A673 (cell line): ENCODE measurements around the gene TCEAL7. TPM values are rescaled to one million over a fixed set of nuclear protein-coding genes. Genes with fewer than 3 reads are reported as not detected.

Source experiments
- BruUV-seq: library from RNA; stranded (reverse); fragments of 400-500 nt; replicated peaks from 2 replicates; lab custom pipeline; 2021; lab: Mats Ljungman, UMichigan
- CTCF ChIA-PET: fragments of 300-600 bp; sonication (Branson Sonifier 250); formaldehyde crosslinking; loops from one replicate; lab custom pipeline; 2022; ENCODE audit warnings: antibody characterized with exemption; lab: Charles Lee
- POLR2A ChIA-PET: fragments of 300-600 bp; sonication (Branson Sonifier 250); formaldehyde crosslinking; loops from one replicate; lab custom pipeline; 2022; ENCODE audit warnings: antibody characterized with exemption; ENCODE audit not compliant: low non-redundant PET; lab: Charles Lee
- DNase-seq: peaks from one replicate; pipeline ENCODE4 v3.0.0-alpha.2; 2015; ENCODE audit warnings: low spot score
- H3K27ac ChIP-seq: fragments of 200-600 bp; sonication (generic); 2 replicates; pipeline ENCODE4 v1.5.1; 2016; ENCODE audit warnings: mixed run types, low read depth, mild to moderate bottlenecking, mixed read lengths, antibody characterized with exemption, low read length; ENCODE audit not compliant: poor library complexity, severe bottlenecking
- H3K27me3 ChIP-seq: fragments of 200-600 bp; sonication (generic); replicated peaks from 2 replicates; pipeline ENCODE4 v1.6.1; 2017; ENCODE audit warnings: mixed run types, low read depth, mild to moderate bottlenecking, mixed read lengths, antibody characterized with exemption, low read length; ENCODE audit not compliant: insufficient read depth, poor library complexity
- H3K36me3 ChIP-seq: fragments of 200-600 bp; sonication (generic); 2 replicates; pipeline ENCODE4 v1.6.1; 2016; ENCODE audit warnings: mixed run types, mild to moderate bottlenecking, mixed read lengths, antibody characterized with exemption, low read length; ENCODE audit not compliant: insufficient read depth, poor library complexity, severe bottlenecking
- H3K4me1 ChIP-seq: fragments of 200-600 bp; sonication (generic); 2 replicates; pipeline ENCODE4 v1.6.1; 2017; ENCODE audit warnings: mixed run types, mild to moderate bottlenecking, mixed read lengths, antibody characterized with exemption, low read length; ENCODE audit not compliant: insufficient read depth, poor library complexity, severe bottlenecking
- H3K4me3 ChIP-seq: fragments of 200-600 bp; sonication (generic); 2 replicates; pipeline ENCODE4 v1.5.1; 2016; ENCODE audit warnings: low read depth, mixed run types, mild to moderate bottlenecking, mixed read lengths, low read length; ENCODE audit not compliant: poor library complexity, severe bottlenecking
- H3K9me3 ChIP-seq: fragments of 200-600 bp; sonication (generic); 2 replicates; pipeline ENCODE4 v1.6.1; 2016; ENCODE audit warnings: mixed run types, low read depth, mild to moderate bottlenecking, mixed read lengths, antibody characterized with exemption, low read length; ENCODE audit not compliant: poor library complexity, severe bottlenecking
- EZH2 ChIP-seq: fragments of 200-600 bp; sonication (generic); IDR thresholded peaks from 2 replicates; pipeline ENCODE4 v1.6.1; 2017; ENCODE audit warnings: borderline replicate concordance, low read depth, mild to moderate bottlenecking, mixed read lengths, antibody characterized with exemption, low read length; ENCODE audit not compliant: poor library complexity, severe bottlenecking
- intact Hi-C: fragments of 100-400 bp; cut with micrococcal nuclease; formaldehyde crosslinking; loops from one replicate; pipeline ENCODE4 v1.10.0; 2022; ENCODE audit not compliant: unreplicated experiment
- total RNA-seq: library from RNA; stranded (reverse); gene quantifications from 2 replicates; pipeline ENCODE4 v1.2.3, GENCODE V29; 2021
- TF ChIP-seq, protein P1 (sequence below): fragments of 300-800, 200-600 bp; sonication (generic); conservative IDR thresholded peaks from 2 replicates; pipeline ENCODE4 v1.5.1; 2017; ENCODE audit warnings: low read depth, mild to moderate bottlenecking, antibody characterized with exemption, low read length, moderate library complexity, mixed read lengths

TCEAL7 gene
- total RNA-seq, 1 experiment from 2014 or later = not detected

DNA sequence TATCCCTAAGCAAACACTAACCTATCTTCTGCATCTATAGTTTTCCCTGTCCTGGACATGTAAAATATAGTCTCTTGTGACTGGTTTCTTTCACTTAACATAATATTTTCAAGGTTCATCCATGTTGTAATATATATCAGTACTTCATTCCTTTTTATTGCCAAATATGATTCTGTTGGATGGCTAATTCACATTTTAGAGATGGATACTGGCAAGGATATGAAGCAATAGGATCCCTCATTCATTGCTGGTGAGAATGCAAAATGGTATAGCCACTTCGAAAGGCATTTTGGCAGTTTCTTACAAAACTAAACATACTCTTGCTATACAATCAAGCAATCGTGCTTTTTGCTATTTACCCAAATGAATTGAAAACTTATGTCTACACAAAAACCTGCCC, 33.0 kb downstream of the TCEAL7 start:
- Histone ChIP-seq H3K36me3 (peaks cover 2% of the 10 kb centered on the region), H3K27me3 (no peaks in the 10 kb centered on the region), H3K27ac (no peak overlapping the region), H3K9me3 (no peaks in the 10 kb centered on the region), H3K4me3 (no peak overlapping the region), H3K4me1 (no peaks in the 10 kb centered on the region)
- intact Hi-C loops = no loop called here
- ChIA-PET CTCF (no interaction called here), POLR2A (no interaction called here)
- no TSS peak for BruUV-seq
- DNase-seq = no peak
- TF ChIP-seq, protein P1, sequence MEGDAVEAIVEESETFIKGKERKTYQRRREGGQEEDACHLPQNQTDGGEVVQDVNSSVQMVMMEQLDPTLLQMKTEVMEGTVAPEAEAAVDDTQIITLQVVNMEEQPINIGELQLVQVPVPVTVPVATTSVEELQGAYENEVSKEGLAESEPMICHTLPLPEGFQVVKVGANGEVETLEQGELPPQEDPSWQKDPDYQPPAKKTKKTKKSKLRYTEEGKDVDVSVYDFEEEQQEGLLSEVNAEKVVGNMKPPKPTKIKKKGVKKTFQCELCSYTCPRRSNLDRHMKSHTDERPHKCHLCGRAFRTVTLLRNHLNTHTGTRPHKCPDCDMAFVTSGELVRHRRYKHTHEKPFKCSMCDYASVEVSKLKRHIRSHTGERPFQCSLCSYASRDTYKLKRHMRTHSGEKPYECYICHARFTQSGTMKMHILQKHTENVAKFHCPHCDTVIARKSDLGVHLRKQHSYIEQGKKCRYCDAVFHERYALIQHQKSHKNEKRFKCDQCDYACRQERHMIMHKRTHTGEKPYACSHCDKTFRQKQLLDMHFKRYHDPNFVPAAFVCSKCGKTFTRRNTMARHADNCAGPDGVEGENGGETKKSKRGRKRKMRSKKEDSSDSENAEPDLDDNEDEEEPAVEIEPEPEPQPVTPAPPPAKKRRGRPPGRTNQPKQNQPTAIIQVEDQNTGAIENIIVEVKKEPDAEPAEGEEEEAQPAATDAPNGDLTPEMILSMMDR = no peak
- no peak for TF ChIP-seq EZH2

DNA sequence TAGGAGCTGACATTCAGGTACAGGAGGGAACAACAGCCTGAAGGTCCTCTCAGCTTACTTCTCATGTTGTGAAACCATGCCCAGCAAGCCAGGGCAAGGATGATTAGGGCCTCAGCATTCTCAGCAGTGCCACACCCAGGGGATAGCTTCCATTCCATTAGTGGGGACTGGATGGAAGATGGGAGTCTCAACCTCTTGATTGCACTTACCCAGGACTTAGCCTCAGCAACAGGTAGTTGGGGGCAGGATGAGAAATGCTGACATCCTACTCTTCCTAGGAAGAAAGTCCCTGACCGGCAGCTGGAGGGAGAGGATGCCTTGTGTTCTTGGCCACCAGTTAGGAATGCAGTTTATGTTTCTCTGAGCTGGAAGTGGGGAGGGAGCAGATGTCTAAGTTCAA, 37.5 kb downstream of the TCEAL7 start:
- no peaks in the 10 kb centered on the region for H3K36me3 ChIP-seq
- BruUV-seq = no TSS peak
- no peaks in the 10 kb centered on the region for H3K9me3 ChIP-seq
- no peak overlapping the region for H3K27ac ChIP-seq
- ChIA-PET CTCF (no interaction called here), POLR2A (no interaction called here)
- H3K27me3 ChIP-seq = no peaks in the 10 kb centered on the region
- DNase-seq = no peak
- TF ChIP-seq, protein P1 = no peak
- no peak for TF ChIP-seq EZH2
- intact Hi-C loops = no loop called here
- H3K4me3 ChIP-seq = no peak overlapping the region
- no peaks in the 10 kb centered on the region for H3K4me1 ChIP-seq

DNA sequence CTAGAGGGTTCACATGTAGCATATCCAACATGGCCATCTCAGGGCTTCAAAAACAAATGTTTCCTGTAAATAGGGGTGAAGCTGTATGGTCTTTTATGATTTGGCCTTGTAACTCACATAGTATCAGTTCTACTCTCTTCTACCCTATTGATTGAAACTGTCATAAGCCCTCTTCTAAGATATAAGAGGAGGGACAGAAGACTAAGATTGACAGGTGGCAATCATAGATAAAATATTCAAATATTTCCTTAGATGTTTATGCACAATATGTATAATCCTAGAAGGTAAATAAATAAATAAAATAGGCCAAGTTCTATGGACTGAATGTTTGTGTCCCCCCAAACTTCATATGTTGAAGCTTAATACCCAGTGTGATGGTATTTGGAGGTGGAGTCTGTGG, 39.4 kb downstream of the TCEAL7 start:
- no TSS peak for BruUV-seq
- Histone ChIP-seq H3K36me3 (no peaks in the 10 kb centered on the region), H3K4me1 (no peaks in the 10 kb centered on the region), H3K27ac (no peak overlapping the region), H3K27me3 (no peaks in the 10 kb centered on the region), H3K4me3 (no peak overlapping the region), H3K9me3 (no peaks in the 10 kb centered on the region)
- CTCF ChIA-PET = no interaction called here
- POLR2A ChIA-PET = no interaction called here
- TF ChIP-seq EZH2 = no peak
- TF ChIP-seq, protein P1 = no peak
- intact Hi-C loops = no loop called here
- no peak for DNase-seq
